Measurements from ENCODE around the gene GSTM3. TPM values are rescaled to one million over a fixed set of nuclear protein-coding genes. Genes with fewer than 3 reads are reported as not detected.

The GSTM3 gene
- total RNA-seq, 1 donor from 2014 or later = 0.55 TPM

DNA sequence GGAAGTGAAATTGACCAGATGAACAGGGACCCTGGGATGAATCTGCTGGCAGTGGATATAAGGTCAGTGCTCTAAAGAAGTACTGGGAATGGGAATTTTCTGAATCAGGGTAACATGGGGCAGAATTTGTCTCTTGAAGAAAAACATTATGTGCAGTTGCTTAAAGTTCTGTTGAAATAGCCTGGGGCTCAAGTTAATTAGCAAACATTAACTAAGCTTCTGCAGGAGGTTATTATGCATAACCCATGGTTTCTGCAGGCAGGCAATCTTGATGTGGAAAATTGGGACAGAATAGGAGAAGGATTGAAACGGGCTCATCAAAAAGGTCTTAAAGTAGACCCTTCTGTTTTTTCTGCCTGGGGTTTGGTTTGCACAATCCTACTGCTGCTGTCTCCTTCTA is 14.8 kb downstream of the GSTM3 start:
- ChIA-PET CTCF (no interaction called here), POLR2A (no interaction called here)
- H3K36me3 Mint-ChIP-seq (ENCODE audit: low read depth) = no peaks in the 10 kb centered on the region
- H3K4me1 Mint-ChIP-seq = no peaks in the 10 kb centered on the region
- intact Hi-C loops (cut with micrococcal nuclease) = no loop called here
- DNase-seq (no peak), ATAC-seq (ENCODE audit: low read depth) (no peak)
- H3K27ac Mint-ChIP-seq = no peak overlapping the region
- H3K9me3 Mint-ChIP-seq = no peaks in the 10 kb centered on the region
- TF ChIP-seq, protein P1, sequence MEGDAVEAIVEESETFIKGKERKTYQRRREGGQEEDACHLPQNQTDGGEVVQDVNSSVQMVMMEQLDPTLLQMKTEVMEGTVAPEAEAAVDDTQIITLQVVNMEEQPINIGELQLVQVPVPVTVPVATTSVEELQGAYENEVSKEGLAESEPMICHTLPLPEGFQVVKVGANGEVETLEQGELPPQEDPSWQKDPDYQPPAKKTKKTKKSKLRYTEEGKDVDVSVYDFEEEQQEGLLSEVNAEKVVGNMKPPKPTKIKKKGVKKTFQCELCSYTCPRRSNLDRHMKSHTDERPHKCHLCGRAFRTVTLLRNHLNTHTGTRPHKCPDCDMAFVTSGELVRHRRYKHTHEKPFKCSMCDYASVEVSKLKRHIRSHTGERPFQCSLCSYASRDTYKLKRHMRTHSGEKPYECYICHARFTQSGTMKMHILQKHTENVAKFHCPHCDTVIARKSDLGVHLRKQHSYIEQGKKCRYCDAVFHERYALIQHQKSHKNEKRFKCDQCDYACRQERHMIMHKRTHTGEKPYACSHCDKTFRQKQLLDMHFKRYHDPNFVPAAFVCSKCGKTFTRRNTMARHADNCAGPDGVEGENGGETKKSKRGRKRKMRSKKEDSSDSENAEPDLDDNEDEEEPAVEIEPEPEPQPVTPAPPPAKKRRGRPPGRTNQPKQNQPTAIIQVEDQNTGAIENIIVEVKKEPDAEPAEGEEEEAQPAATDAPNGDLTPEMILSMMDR (IDR thresholded peaks at IDR 0.05) = no peak
- H3K27me3 Mint-ChIP-seq = peaks cover 8% of the 10 kb centered on the region
- no peak overlapping the region for H3K4me3 Mint-ChIP-seq

DNA sequence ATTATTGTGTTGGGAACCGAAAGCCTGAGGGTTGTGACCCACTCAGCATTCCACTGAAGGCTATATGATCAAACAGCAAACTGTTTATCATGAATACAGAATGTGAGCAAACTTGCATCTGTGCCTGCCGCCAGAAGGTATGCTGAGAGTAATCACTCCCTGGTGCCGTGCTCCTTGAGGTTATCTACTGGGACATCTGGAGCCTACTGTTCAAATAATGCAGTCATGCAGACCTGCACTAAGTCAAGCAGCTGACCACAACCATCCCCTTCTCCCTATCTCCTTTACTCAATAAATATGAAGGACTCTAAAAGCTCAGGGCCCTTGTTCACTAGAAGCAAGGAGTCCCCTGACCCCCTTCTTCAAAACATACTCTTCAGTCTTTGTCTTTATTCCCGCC is 15.3 kb downstream of the GSTM3 start:
- TF ChIP-seq, protein P1 (IDR thresholded peaks at IDR 0.05) = no peak
- DNase-seq (no peak), ATAC-seq (ENCODE audit: low read depth) (no peak)
- H3K27me3 Mint-ChIP-seq = peaks cover 8% of the 10 kb centered on the region
- CTCF ChIA-PET = no interaction called here
- H3K36me3 Mint-ChIP-seq (ENCODE audit: low read depth) = no peaks in the 10 kb centered on the region
- POLR2A ChIA-PET = no interaction called here
- H3K4me3 Mint-ChIP-seq = no peak overlapping the region
- no peaks in the 10 kb centered on the region for H3K4me1 Mint-ChIP-seq
- no peaks in the 10 kb centered on the region for H3K9me3 Mint-ChIP-seq
- intact Hi-C loops (cut with micrococcal nuclease) = no loop called here
- no peak overlapping the region for H3K27ac Mint-ChIP-seq

DNA sequence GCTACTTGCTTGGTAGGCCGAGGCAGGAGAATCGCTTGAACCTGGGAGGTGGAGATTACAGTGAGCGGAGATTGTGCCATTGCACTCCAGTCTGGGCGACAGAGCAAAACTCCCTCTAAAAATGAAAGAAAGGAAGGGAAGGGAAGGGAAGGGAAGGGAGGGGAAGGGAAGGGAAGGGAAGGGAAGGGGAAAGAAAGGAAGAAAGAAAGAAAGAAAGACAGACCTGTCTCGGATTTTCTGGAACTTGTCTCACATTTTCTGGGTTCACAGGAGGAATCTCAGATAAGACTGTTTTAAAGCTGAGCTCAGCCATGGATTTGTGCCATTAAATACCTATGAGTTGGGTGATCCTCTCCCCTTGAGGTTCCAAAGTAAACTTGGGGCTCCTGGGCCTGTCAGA is 15.9 kb downstream of the GSTM3 start:
- H3K36me3 Mint-ChIP-seq (ENCODE audit: low read depth) = no peaks in the 10 kb centered on the region
- intact Hi-C loops (cut with micrococcal nuclease) = no loop called here
- ATAC-seq (ENCODE audit: low read depth) = no peak
- POLR2A ChIA-PET = no interaction called here
- H3K4me1 Mint-ChIP-seq = no peaks in the 10 kb centered on the region
- no peak overlapping the region for H3K27ac Mint-ChIP-seq
- H3K27me3 Mint-ChIP-seq = peaks cover 8% of the 10 kb centered on the region
- no peaks in the 10 kb centered on the region for H3K9me3 Mint-ChIP-seq
- TF ChIP-seq, protein P1 (IDR thresholded peaks at IDR 0.05) = no peak
- no peak overlapping the region for H3K4me3 Mint-ChIP-seq
- DNase-seq = no peak
- CTCF ChIA-PET = no interaction called here

DNA sequence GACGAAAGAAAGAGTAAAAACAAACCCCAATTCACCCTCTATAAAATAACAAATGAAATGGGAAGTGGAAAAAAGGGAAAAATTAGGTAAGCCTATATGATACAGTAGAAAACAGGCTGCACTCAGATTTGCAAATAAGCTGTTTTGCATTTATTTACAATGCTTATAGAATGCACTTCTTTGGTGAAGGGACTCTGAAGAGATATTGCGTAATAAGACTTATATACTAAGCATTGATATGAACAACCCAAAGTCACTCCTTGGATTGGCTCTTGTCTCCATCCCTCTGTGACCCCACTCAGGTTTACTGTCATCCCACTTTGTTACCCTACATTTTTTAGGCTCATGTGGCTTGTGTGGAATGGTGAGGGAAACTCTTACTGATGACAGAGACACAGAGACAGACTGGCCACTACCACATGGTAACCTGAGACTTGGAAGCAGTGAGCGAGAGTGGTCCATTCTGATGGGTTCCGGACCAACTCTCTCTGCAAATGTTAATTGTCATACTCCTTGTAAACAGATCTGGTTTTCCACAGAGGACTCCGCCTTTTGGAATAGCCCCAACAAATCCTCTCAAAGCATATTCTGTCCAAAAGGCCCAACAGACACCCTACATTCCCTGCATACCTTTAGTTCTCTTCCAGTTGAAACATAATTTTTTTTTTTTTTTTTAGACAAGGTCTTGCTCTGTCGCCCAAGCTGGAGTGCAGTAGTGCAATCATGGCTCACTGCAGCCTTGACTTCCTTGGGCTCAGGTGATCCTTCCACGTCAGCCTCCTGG is 17.7 kb downstream of the GSTM3 start:
- Mint-ChIP-seq H3K9me3 (no peaks in the 10 kb centered on the region), H3K4me1 (no peaks in the 10 kb centered on the region), H3K36me3 (ENCODE audit: low read depth) (no peaks in the 10 kb centered on the region), H3K27me3 (peaks cover 8% of the 10 kb centered on the region), H3K4me3 (no peak overlapping the region), H3K27ac (no peak overlapping the region)
- ChIA-PET CTCF (no interaction called here), POLR2A (no interaction called here)
- intact Hi-C loops (cut with micrococcal nuclease) = no loop called here
- DNase-seq = no peak
- no peak for ATAC-seq (ENCODE audit: low read depth)
- TF ChIP-seq, protein P1 (IDR thresholded peaks at IDR 0.05) = no peak

DNA sequence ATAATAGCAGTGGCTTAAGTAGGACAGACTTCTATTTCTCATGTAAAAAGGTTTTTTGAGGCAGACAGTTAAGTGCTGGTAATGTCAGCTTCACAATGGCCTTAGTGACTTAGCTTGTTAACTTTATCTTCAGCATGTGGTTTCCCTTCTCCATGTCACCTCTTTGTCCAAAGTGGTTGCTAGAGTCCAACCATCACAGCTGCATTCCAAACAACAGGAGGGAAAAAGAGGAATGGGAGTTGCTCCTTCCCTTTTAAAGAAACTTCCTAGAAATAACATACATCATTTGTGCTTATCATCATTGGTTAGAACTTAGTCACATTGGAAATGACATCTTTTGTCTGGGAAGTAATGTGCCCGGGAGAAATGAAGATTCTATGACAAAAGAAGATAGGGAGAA is 18.9 kb downstream of the GSTM3 start:
- ATAC-seq (ENCODE audit: low read depth) = no peak
- POLR2A ChIA-PET = no interaction called here
- intact Hi-C loops (cut with micrococcal nuclease) = no loop called here
- no peaks in the 10 kb centered on the region for H3K9me3 Mint-ChIP-seq
- CTCF ChIA-PET = no interaction called here
- no peak overlapping the region for H3K27ac Mint-ChIP-seq
- no peak for DNase-seq
- peaks cover 8% of the 10 kb centered on the region for H3K27me3 Mint-ChIP-seq
- TF ChIP-seq, protein P1 (IDR thresholded peaks at IDR 0.05) = no peak
- H3K4me1 Mint-ChIP-seq = no peaks in the 10 kb centered on the region
- H3K36me3 Mint-ChIP-seq (ENCODE audit: low read depth) = no peaks in the 10 kb centered on the region
- no peak overlapping the region for H3K4me3 Mint-ChIP-seq
